ENCODE results near the gene AGBL1.

Gene AGBL1

GRCh38 chr15:86804406-86804805 is 724.7 kb downstream of the AGBL1 start:
- DNase-seq (ENCODE audit: low read depth, low spot score), result no peak

GRCh38 chr15:86810329-86810728 is 730.7 kb downstream of the AGBL1 start:
- no peak for DNase-seq (ENCODE audit: low read depth, low spot score)

- DNase-seq (ENCODE audit: low read depth, low spot score), result no peak
Measured at GRCh38 chr15:86813892-86814291, 734.2 kb downstream of the AGBL1 start.

GRCh38 chr15:86829245-86829644 is 749.6 kb downstream of the AGBL1 start:
- no peak for DNase-seq (ENCODE audit: low read depth, low spot score)

GRCh38 chr15:86830304-86830703 is 750.6 kb downstream of the AGBL1 start:
- no peak for DNase-seq (ENCODE audit: low read depth, low spot score)

GRCh38 chr15:86833595-86833994 is 753.9 kb downstream of the AGBL1 start:
- DNase-seq (ENCODE audit: low read depth, low spot score), result no peak

GRCh38 chr15:86834115-86834863 is 754.6 kb downstream of the AGBL1 start:
- no peak for DNase-seq (ENCODE audit: low read depth, low spot score)

GRCh38 chr15:86837294-86838061 is 757.8 kb downstream of the AGBL1 start:
- DNase-seq (ENCODE audit: low read depth, low spot score), result peak; percentile 50

- no peak for DNase-seq (ENCODE audit: low read depth, low spot score)
Measured at GRCh38 chr15:86839502-86839901, 759.8 kb downstream of the AGBL1 start.

- no peak for DNase-seq (ENCODE audit: low read depth, low spot score)
Measured at GRCh38 chr15:86840996-86841395, 761.3 kb downstream of the AGBL1 start.

- DNase-seq (ENCODE audit: low read depth, low spot score), result no peak
Measured at GRCh38 chr15:86842199-86842598, 762.5 kb downstream of the AGBL1 start.

- no peak for DNase-seq (ENCODE audit: low read depth, low spot score)
Measured at GRCh38 chr15:86846036-86846435, 766.4 kb downstream of the AGBL1 start.

- no peak for DNase-seq (ENCODE audit: low read depth, low spot score)
Measured at GRCh38 chr15:86849136-86849535, 769.5 kb downstream of the AGBL1 start.

- no peak for DNase-seq (ENCODE audit: low read depth, low spot score)
Measured at GRCh38 chr15:86849558-86850285, 770.1 kb downstream of the AGBL1 start.

- no peak for DNase-seq (ENCODE audit: low read depth, low spot score)
Measured at GRCh38 chr15:86850939-86851338, 771.3 kb downstream of the AGBL1 start.

- DNase-seq (ENCODE audit: low read depth, low spot score), result peak; percentile 49
Measured at GRCh38 chr15:86852741-86853140, 773.1 kb downstream of the AGBL1 start.

GRCh38 chr15:86854176-86854575 is 774.5 kb downstream of the AGBL1 start:
- DNase-seq (ENCODE audit: low read depth, low spot score), result no peak

GRCh38 chr15:86855307-86856291 is 775.9 kb downstream of the AGBL1 start:
- DNase-seq (ENCODE audit: low read depth, low spot score), result no peak

GRCh38 chr15:86857701-86858100 is 778.0 kb downstream of the AGBL1 start:
- DNase-seq (ENCODE audit: low read depth, low spot score), result peak; percentile 52

- peak; percentile 84 for DNase-seq (ENCODE audit: low read depth, low spot score)
Measured at GRCh38 chr15:86863226-86863915, 783.7 kb downstream of the AGBL1 start.

GRCh38 chr15:86865920-86866319 is 786.2 kb downstream of the AGBL1 start:
- DNase-seq (ENCODE audit: low read depth, low spot score), result no peak

Data from astrocyte of the hippocampus (primary cell).